IMR-90 (cell line): Measurements from ENCODE around the gene MYOCD. TPM values are rescaled to one million over a fixed set of nuclear protein-coding genes. Genes with fewer than 3 reads are reported as not detected.

Experiments used
- polyA plus RNA-seq, 3 experiments: library from polyadenylated mRNA; depleted of rRNA; stranded (reverse); fragments of >200 nt; gene quantifications; 2 replicates each; pipeline ENCODE4 v1.2.3, GENCODE V29; 2012; ENCODE audit warnings: low replicate concordance in 1 of 3
- total RNA-seq: library from RNA; depleted of rRNA; stranded (reverse); fragments of >200 nt; gene quantifications from 2 replicates; pipeline ENCODE4 v1.2.3, GENCODE V29; 2012; rRNA removed

The MYOCD gene
- total and polyA plus RNA-seq, 2 of the 4 experiments (the other 2 are of a cell fraction) = 10.6 to 20.1 TPM

Other genes starting within 250 kb of the MYOCD start
- gene ARHGAP44, start 123.6 kb downstream of the MYOCD start, total RNA-seq = 0.54 and 1.1 TPM in 2 replicates
- 1.0 and 1.2 TPM in 2 replicates for gene ARHGAP44, start 123.6 kb downstream of the MYOCD start, polyA plus RNA-seq (2012; rRNA removed)